Measurements from ENCODE around the gene ITGAE.

The ITGAE gene

GRCh38 chr17:3678821-3679530 lies 122.0 kb downstream of the ITGAE start:
- no peaks in the 10 kb centered on the region for H3K27me3 ChIP-seq (ENCODE audit: insufficient read depth, low read length, poor library complexity)
- no peak overlapping the region for H4K5ac ChIP-seq (ENCODE audit: low read length)
- H3K4me1 ChIP-seq (ENCODE audit: control insufficient read depth, low read depth, low read length): no peaks in the 10 kb centered on the region

GRCh38 chr17:3678095-3678820 lies 122.7 kb downstream of the ITGAE start:
- no CpG with 5 or more reads among the region's 16 CpGs for WGBS (ENCODE audit: extremely low coverage, insufficient coverage, low lambda C conversion rate)
- no peaks in the 10 kb centered on the region for H3K36me3 ChIP-seq (ENCODE audit: control insufficient read depth, insufficient read depth, low read length)
- H2BK5ac ChIP-seq (ENCODE audit: low read length): no peak overlapping the region
- H3K27me3 ChIP-seq (ENCODE audit: insufficient read depth, low read length, poor library complexity): no peaks in the 10 kb centered on the region
- H3K79me2 ChIP-seq (ENCODE audit: control insufficient read depth, insufficient read depth, low read length): no peaks in the 10 kb centered on the region
- no peak overlapping the region for H3K23ac ChIP-seq (ENCODE audit: low read length)
- no peaks in the 10 kb centered on the region for H3K79me1 ChIP-seq (ENCODE audit: low read length)
- no peaks in the 10 kb centered on the region for H3K4me1 ChIP-seq (ENCODE audit: control insufficient read depth, low read depth, low read length)
- no peak overlapping the region for H2BK120ac ChIP-seq (ENCODE audit: low read depth, low read length)
- H3K56ac ChIP-seq (ENCODE audit: low read length): peak overlapping the region; percentile 49
- H3K4me3 ChIP-seq (ENCODE audit: low read length): no peak overlapping the region
- no peak overlapping the region for H3K9ac ChIP-seq (ENCODE audit: low read length)
- H2AK5ac ChIP-seq (ENCODE audit: low read length): no peak overlapping the region
- no peak overlapping the region for H3K27ac ChIP-seq (ENCODE audit: low read depth, low read length)
- H4K5ac ChIP-seq (ENCODE audit: low read length): no peak overlapping the region
- H3K18ac ChIP-seq (ENCODE audit: low read length): no peak overlapping the region
- H3K4ac ChIP-seq (ENCODE audit: low read depth, low read length): no peak overlapping the region
- H4K8ac ChIP-seq (ENCODE audit: low read depth, low read length): no peak overlapping the region
- no peak overlapping the region for H3K4me2 ChIP-seq (ENCODE audit: low read length)
- DNase-seq: peak; percentile 56
- H2BK15ac ChIP-seq (replicated peaks; ENCODE audit: low read depth): no peak overlapping the region

More at GRCh38 chr17:3678821-3679530, 122.0 kb downstream of the ITGAE start:
- Histone ChIP-seq H4K8ac (ENCODE audit: low read depth, low read length) (no peak overlapping the region), H3K79me1 (ENCODE audit: low read length) (no peaks in the 10 kb centered on the region), H3K36me3 (ENCODE audit: control insufficient read depth, insufficient read depth, low read length) (no peaks in the 10 kb centered on the region), H3K4me2 (ENCODE audit: low read length) (no peak overlapping the region), H3K4ac (ENCODE audit: low read depth, low read length) (no peak overlapping the region), H3K27ac (ENCODE audit: low read depth, low read length) (no peak overlapping the region), H3K23ac (ENCODE audit: low read length) (no peak overlapping the region), H2BK5ac (ENCODE audit: low read length) (no peak overlapping the region), H3K79me2 (ENCODE audit: control insufficient read depth, insufficient read depth, low read length) (no peaks in the 10 kb centered on the region), H3K56ac (ENCODE audit: low read length) (no peak overlapping the region), H3K9ac (ENCODE audit: low read length) (no peak overlapping the region), H3K4me3 (ENCODE audit: low read length) (no peak overlapping the region), H2BK120ac (ENCODE audit: low read depth, low read length) (no peak overlapping the region), H3K18ac (ENCODE audit: low read length) (no peak overlapping the region), H2AK5ac (ENCODE audit: low read length) (no peak overlapping the region), H2BK15ac (replicated peaks; ENCODE audit: low read depth) (no peak overlapping the region)
- no CpG with 5 or more reads among the region's 27 CpGs for WGBS (ENCODE audit: extremely low coverage, insufficient coverage, low lambda C conversion rate)
- DNase-seq: no peak

- Histone ChIP-seq H2BK15ac (replicated peaks; ENCODE audit: low read depth) (no peak overlapping the region), H3K4me2 (ENCODE audit: low read length) (no peak overlapping the region), H3K27ac (ENCODE audit: low read depth, low read length) (no peak overlapping the region), H3K4me1 (ENCODE audit: control insufficient read depth, low read depth, low read length) (no peaks in the 10 kb centered on the region), H3K4me3 (ENCODE audit: low read length) (no peak overlapping the region), H3K18ac (ENCODE audit: low read length) (no peak overlapping the region), H3K27me3 (ENCODE audit: insufficient read depth, low read length, poor library complexity) (no peaks in the 10 kb centered on the region), H3K79me1 (ENCODE audit: low read length) (no peaks in the 10 kb centered on the region), H2BK5ac (ENCODE audit: low read length) (no peak overlapping the region), H4K8ac (ENCODE audit: low read depth, low read length) (no peak overlapping the region), H3K4ac (ENCODE audit: low read depth, low read length) (no peak overlapping the region), H4K5ac (ENCODE audit: low read length) (no peak overlapping the region), H3K36me3 (ENCODE audit: control insufficient read depth, insufficient read depth, low read length) (no peaks in the 10 kb centered on the region), H2BK120ac (ENCODE audit: low read depth, low read length) (no peak overlapping the region), H3K23ac (ENCODE audit: low read length) (no peak overlapping the region), H3K56ac (ENCODE audit: low read length) (no peak overlapping the region), H3K79me2 (ENCODE audit: control insufficient read depth, insufficient read depth, low read length) (no peaks in the 10 kb centered on the region), H3K9ac (ENCODE audit: low read length) (no peak overlapping the region), H2AK5ac (ENCODE audit: low read length) (no peak overlapping the region)
- no peak for DNase-seq
- no CpG with 5 or more reads among the region's 11 CpGs for WGBS (ENCODE audit: extremely low coverage, insufficient coverage, low lambda C conversion rate)
These were observed 125.1 kb downstream of the ITGAE start for GRCh38 chr17:3675886-3676285.

GRCh38 chr17:3672571-3672970 lies 128.4 kb downstream of the ITGAE start:
- Histone ChIP-seq H3K9ac (ENCODE audit: low read length) (no peak overlapping the region), H4K8ac (ENCODE audit: low read depth, low read length) (no peak overlapping the region), H2BK5ac (ENCODE audit: low read length) (no peak overlapping the region), H3K18ac (ENCODE audit: low read length) (no peak overlapping the region), H3K27ac (ENCODE audit: low read depth, low read length) (no peak overlapping the region), H3K79me1 (ENCODE audit: low read length) (peaks cover 4% of the 10 kb centered on the region), H3K4me2 (ENCODE audit: low read length) (no peak overlapping the region), H4K5ac (ENCODE audit: low read length) (no peak overlapping the region), H3K79me2 (ENCODE audit: control insufficient read depth, insufficient read depth, low read length) (peaks cover 14% of the 10 kb centered on the region), H3K23ac (ENCODE audit: low read length) (no peak overlapping the region), H3K4ac (ENCODE audit: low read depth, low read length) (no peak overlapping the region), H2BK15ac (replicated peaks; ENCODE audit: low read depth) (no peak overlapping the region), H3K4me3 (ENCODE audit: low read length) (no peak overlapping the region), H2BK120ac (ENCODE audit: low read depth, low read length) (no peak overlapping the region), H3K56ac (ENCODE audit: low read length) (no peak overlapping the region), H2AK5ac (ENCODE audit: low read length) (no peak overlapping the region), H3K27me3 (ENCODE audit: insufficient read depth, low read length, poor library complexity) (no peaks in the 10 kb centered on the region), H3K36me3 (ENCODE audit: control insufficient read depth, insufficient read depth, low read length) (no peaks in the 10 kb centered on the region), H3K4me1 (ENCODE audit: control insufficient read depth, low read depth, low read length) (no peaks in the 10 kb centered on the region)
- no peak for DNase-seq
- WGBS (ENCODE audit: extremely low coverage, insufficient coverage, low lambda C conversion rate): no CpG with 5 or more reads among the region's 4 CpGs

GRCh38 chr17:3669548-3669947 lies 131.4 kb downstream of the ITGAE start:
- Histone ChIP-seq H3K56ac (ENCODE audit: low read length) (peak overlapping the region; percentile 81), H3K9ac (ENCODE audit: low read length) (peak overlapping the region; percentile 88), H2AK5ac (ENCODE audit: low read length) (no peak overlapping the region), H4K5ac (ENCODE audit: low read length) (no peak overlapping the region), H3K79me2 (ENCODE audit: control insufficient read depth, insufficient read depth, low read length) (peaks cover 20% of the 10 kb centered on the region), H2BK120ac (ENCODE audit: low read depth, low read length) (no peak overlapping the region), H3K4me2 (ENCODE audit: low read length) (peak overlapping the region; percentile 12), H2BK15ac (replicated peaks; ENCODE audit: low read depth) (no peak overlapping the region), H3K4me1 (ENCODE audit: control insufficient read depth, low read depth, low read length) (no peaks in the 10 kb centered on the region), H3K23ac (ENCODE audit: low read length) (no peak overlapping the region), H3K4me3 (ENCODE audit: low read length) (peak overlapping the region; percentile 84), H2BK5ac (ENCODE audit: low read length) (no peak overlapping the region), H3K27me3 (ENCODE audit: insufficient read depth, low read length, poor library complexity) (no peaks in the 10 kb centered on the region), H3K18ac (ENCODE audit: low read length) (no peak overlapping the region), H3K27ac (ENCODE audit: low read depth, low read length) (no peak overlapping the region), H4K8ac (ENCODE audit: low read depth, low read length) (no peak overlapping the region), H3K79me1 (ENCODE audit: low read length) (peaks cover 16% of the 10 kb centered on the region), H3K36me3 (ENCODE audit: control insufficient read depth, insufficient read depth, low read length) (no peaks in the 10 kb centered on the region), H3K4ac (ENCODE audit: low read depth, low read length) (no peak overlapping the region)
- no peak for DNase-seq
- no CpG with 5 or more reads among the region's 12 CpGs for WGBS (ENCODE audit: extremely low coverage, insufficient coverage, low lambda C conversion rate)
